Epidermal melanocyte (primary cell): ENCODE measurements around the gene RAB7A.
"Not testable (repeated sequence)": the region's sequence is repeated elsewhere in the genome, so short reads cannot be mapped to it uniquely, and the experiment has no call there.

Source experiments
- DNase-seq: peaks from one replicate; pipeline ENCODE4 v3.0.0; 2011; ENCODE audit warnings: low spot score; ENCODE audit not compliant: insufficient read length

RAB7A gene

GRCh38 chr3:128815318-128816064, 89.5 kb downstream of the RAB7A start:
- no peak for DNase-seq

GRCh38 chr3:128818186-128818787, 92.3 kb downstream of the RAB7A start:
- DNase-seq = no peak

- no peak for DNase-seq
Observed at GRCh38 chr3:128820252-128820839, 94.4 kb downstream of the RAB7A start.

GRCh38 chr3:128823008-128823407, 97.0 kb downstream of the RAB7A start:
- DNase-seq = no peak

- no peak for DNase-seq
Observed at GRCh38 chr3:128823631-128824030, 97.6 kb downstream of the RAB7A start.

GRCh38 chr3:128824132-128824850, 98.3 kb downstream of the RAB7A start:
- no peak for DNase-seq

- DNase-seq = no peak
Observed at GRCh38 chr3:128825117-128825725, 99.2 kb downstream of the RAB7A start.

GRCh38 chr3:128829087-128829486, 103.1 kb downstream of the RAB7A start:
- DNase-seq = not testable (repeated sequence)

GRCh38 chr3:128829925-128830625, 104.1 kb downstream of the RAB7A start:
- DNase-seq = not testable (repeated sequence)

- DNase-seq = not testable (repeated sequence)
Observed at GRCh38 chr3:128830762-128831161, 104.8 kb downstream of the RAB7A start.

- DNase-seq = not testable (repeated sequence)
Observed at GRCh38 chr3:128832979-128833378, 107.0 kb downstream of the RAB7A start.

- DNase-seq = no peak
Observed at GRCh38 chr3:128835096-128835495, 109.1 kb downstream of the RAB7A start.

- DNase-seq = no peak
Observed at GRCh38 chr3:128841926-128842920, 116.2 kb downstream of the RAB7A start.

- DNase-seq = no peak
Observed at GRCh38 chr3:128844502-128844901, 118.5 kb downstream of the RAB7A start.

- DNase-seq = no peak
Observed at GRCh38 chr3:128845119-128845777, 119.3 kb downstream of the RAB7A start.

GRCh38 chr3:128845778-128846485, 119.9 kb downstream of the RAB7A start:
- peak; percentile 78 for DNase-seq

GRCh38 chr3:128846486-128846891, 120.5 kb downstream of the RAB7A start:
- no peak for DNase-seq

GRCh38 chr3:128847666-128848370, 121.8 kb downstream of the RAB7A start:
- no peak for DNase-seq
